Measurements from ENCODE around the gene TYW5. TPM values are rescaled to one million over a fixed set of nuclear protein-coding genes. Genes with fewer than 3 reads are reported as not detected.

The TYW5 gene, protein sequence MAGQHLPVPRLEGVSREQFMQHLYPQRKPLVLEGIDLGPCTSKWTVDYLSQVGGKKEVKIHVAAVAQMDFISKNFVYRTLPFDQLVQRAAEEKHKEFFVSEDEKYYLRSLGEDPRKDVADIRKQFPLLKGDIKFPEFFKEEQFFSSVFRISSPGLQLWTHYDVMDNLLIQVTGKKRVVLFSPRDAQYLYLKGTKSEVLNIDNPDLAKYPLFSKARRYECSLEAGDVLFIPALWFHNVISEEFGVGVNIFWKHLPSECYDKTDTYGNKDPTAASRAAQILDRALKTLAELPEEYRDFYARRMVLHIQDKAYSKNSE
- total RNA-seq, result 2.0 and 2.8 TPM in 2 replicates

DNA sequence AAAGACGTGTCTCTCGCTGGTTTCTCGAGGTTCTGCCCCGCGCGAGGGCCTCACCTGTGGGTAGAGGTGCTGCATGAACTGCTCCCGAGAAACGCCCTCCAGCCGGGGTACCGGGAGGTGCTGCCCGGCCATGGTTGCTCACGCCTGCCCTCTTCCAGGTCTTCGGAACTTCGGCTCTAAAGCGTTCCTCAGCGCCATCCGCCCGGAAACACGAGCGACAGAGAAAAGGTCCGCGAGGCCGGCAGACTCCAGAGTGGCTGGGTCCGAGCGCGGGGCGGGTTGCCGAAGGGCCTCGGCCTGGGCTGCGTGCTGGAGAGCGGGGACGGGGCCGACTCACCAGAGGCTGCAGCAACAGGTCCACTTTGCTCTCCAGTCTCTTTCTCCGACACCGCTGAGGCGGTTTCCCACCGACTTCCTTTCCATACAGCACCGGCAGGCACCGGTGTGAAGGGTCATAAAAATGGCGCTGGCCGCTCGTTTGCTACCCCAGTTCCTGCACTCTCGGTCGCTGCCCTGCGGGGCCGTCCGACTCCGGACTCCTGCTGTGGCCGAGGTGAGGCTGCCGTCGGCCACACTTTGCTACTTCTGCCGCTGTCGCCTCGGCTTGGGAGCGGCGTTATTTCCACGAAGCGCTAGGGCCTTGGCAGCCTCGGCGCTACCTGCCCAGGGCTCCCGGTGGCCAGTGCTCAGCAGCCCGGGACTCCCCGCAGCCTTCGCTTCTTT is at the start of gene TYW5, which contains the start of gene MAIP1:
Gene TYW5 (minus strand): TSS at position 153 of the 723 bp plus-strand sequence. CDS start 21 bp downstream, at position 132.
Gene MAIP1 (plus strand): TSS at position 244 of the 723 bp plus-strand sequence. CDS start 217 bp downstream, at position 461.

DNA sequence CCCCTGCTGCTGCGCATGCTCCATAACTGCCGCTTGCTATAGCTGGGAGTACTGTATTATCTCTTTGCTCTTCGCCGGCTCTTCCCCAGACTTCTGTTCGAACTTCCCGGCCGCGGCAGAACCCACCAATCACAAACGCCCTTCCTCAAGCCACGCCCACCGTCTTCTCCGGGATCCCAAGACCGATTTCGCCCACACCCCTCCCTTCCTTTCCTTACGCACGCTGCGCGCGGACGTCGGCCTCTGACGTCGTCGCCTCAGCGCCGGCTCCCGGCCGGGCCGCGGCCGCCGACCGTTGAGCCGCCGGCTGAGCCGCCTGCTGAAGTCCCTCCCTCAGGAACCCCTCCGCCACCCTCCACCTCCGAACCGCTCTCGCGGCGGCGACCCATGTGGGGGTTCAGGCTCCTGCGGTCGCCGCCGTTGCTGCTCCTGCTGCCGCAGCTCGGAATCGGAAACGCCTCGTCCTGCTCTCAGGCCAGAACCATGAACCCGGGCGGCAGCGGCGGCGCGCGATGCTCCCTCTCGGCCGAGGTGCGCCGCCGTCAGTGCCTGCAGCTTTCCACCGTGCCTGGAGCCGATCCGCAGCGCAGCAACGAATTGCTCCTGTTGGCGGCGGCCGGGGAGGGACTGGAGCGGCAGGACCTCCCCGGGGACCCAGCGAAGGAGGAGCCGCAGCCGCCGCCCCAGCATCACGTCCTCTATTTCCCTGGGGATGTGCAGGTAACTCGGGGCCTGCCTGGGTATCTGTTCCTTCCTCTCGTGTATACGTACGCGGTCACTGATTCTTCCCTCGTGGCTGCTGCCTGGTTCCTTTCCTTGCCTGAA is 44.0 kb downstream of the TYW5 start, which contains the start of gene C2orf69:
Gene C2orf69 (plus strand): TSS at position 242 of the 825 bp plus-strand sequence. CDS start 146 bp downstream, at position 388.

Other genes starting within 250 kb of the TYW5 start
- 3.2 TPM in 1 of 2 replicates, not detected in the other for gene FTCDNL1, start 104.3 kb downstream of the TYW5 start, total RNA-seq
- 5.6 and 8.0 TPM in 2 replicates for gene C2orf69, start 44.2 kb downstream of the TYW5 start, total RNA-seq
- gene MAIP1, start 91 bp upstream of the TYW5 start, total RNA-seq, result 16.7 and 18.2 TPM in 2 replicates

Measured in pericardium fibroblast (primary cell).